HepG2 (cell line): ENCODE data around the gene PPP1R18. TPM values are rescaled to one million over a fixed set of nuclear protein-coding genes. Genes with fewer than 3 reads are reported as not detected.

ENCODE experiments used
- ATAC-seq: fragments of 200-7000 bp; cut with Tn5 transposase; 3 replicates; pipeline ENCODE4 v1.9.1; 2020; ENCODE audit warnings: mild to moderate bottlenecking, moderate library complexity
- BruUV-seq: library from RNA; stranded (reverse); fragments of 400-500 nt; replicated peaks from 2 replicates; lab custom pipeline; 2021; lab: Mats Ljungman, UMichigan
- CTCF ChIA-PET: fragments of 300-600 bp; formaldehyde crosslinking; extraction: SDS; loops from one replicate; lab custom pipeline; 2021; ENCODE audit warnings: low total read pairs, inconsistent platforms, low intra/inter-chr PET ratio; lab: Yijun Ruan, JAX
- POLR2A ChIA-PET: fragments of 350-600 bp; sonication (Branson Sonifier 250); formaldehyde crosslinking; loops from one replicate; lab custom pipeline; 2020; ENCODE audit warnings: antibody characterized with exemption, inconsistent platforms; lab: Yijun Ruan, JAX
- DNase-seq: peaks from one replicate; pipeline ENCODE4 v3.0.0-alpha.2; 2015; ENCODE audit warnings: low spot score
- FAIRE-seq: peaks from 3 replicates; lab custom pipeline; 2011; peaks lifted over from hg19 to GRCh38; lab: Jason Lieb, UNC
- H2AFZ ChIP-seq: one replicate; pipeline ENCODE4 v1.6.1; 2011; ENCODE audit warnings: low read length, inconsistent platforms
- H3K27ac ChIP-seq: fragments of 300-600 bp; 3 replicates; pipeline ENCODE4 v1.8.0; 2011; ENCODE audit warnings: mixed run types, mild to moderate bottlenecking, mixed read lengths, low read length, inconsistent platforms; ENCODE audit not compliant: insufficient read depth; ENCODE audit errors: extremely low read length
- H3K27me3 ChIP-seq, 2 experiments: fragments of 200-600 bp in 1 of 2; 2 replicates in 1 of 2; 3 replicates in 1 of 2; pipeline versions ENCODE4 v1.6.0 to v1.8.0; 2011; ENCODE audit warnings: low read length in 2 of 2, mild to moderate bottlenecking in 2 of 2, moderate library complexity in 2 of 2, inconsistent platforms in 1 of 2; ENCODE audit not compliant: insufficient read depth in 2 of 2, control insufficient read depth in 1 of 2
- H3K36me3 ChIP-seq, 2 experiments: fragments of 200-600 bp in 1 of 2; replicated peaks in 1 of 2; 2 replicates in 1 of 2; 3 replicates in 1 of 2; pipeline versions ENCODE4 v1.5.1 to v1.8.0; 2011; ENCODE audit warnings: low read length in 2 of 2, inconsistent platforms in 1 of 2; ENCODE audit not compliant: insufficient read depth in 2 of 2, control insufficient read depth in 1 of 2
- H3K4me1 ChIP-seq: 2 replicates; pipeline ENCODE4 v1.5.1; 2012; ENCODE audit warnings: low read length, inconsistent platforms; ENCODE audit not compliant: insufficient read depth
- H3K4me2 ChIP-seq: 2 replicates; pipeline ENCODE4 v1.6.0; 2011; ENCODE audit warnings: low read depth, low read length, inconsistent platforms
- H3K4me3 ChIP-seq, 3 experiments: fragments of 200-600 bp in 1 of 3; sonication (generic), shearing (Covaris generic) in 1 of 3; replicated peaks in 1 of 3; 2 replicates each; pipeline ENCODE4 v1.5.1; 2011 to 2016; ENCODE audit warnings: low read length in 3 of 3, inconsistent platforms in 2 of 3, low read depth in 2 of 3, mild to moderate bottlenecking in 2 of 3, control low read depth in 1 of 3, mixed read lengths in 1 of 3; ENCODE audit not compliant: insufficient read depth in 1 of 3
- H3K79me2 ChIP-seq: one replicate; pipeline ENCODE4 v1.6.1; 2011; ENCODE audit warnings: low read length, inconsistent platforms; ENCODE audit not compliant: insufficient read depth
- H3K9ac ChIP-seq: 2 replicates; pipeline ENCODE4 v1.6.0; 2011; ENCODE audit warnings: mild to moderate bottlenecking, low read depth, low read length, inconsistent platforms; ENCODE audit not compliant: insufficient read depth
- H3K9me3 ChIP-seq: 2 replicates; pipeline ENCODE4 v1.5.1; 2012; ENCODE audit warnings: mild to moderate bottlenecking, low read length
- H4K20me1 ChIP-seq: 2 replicates; pipeline ENCODE4 v1.6.0; 2011; ENCODE audit warnings: inconsistent platforms, mild to moderate bottlenecking, low read length, moderate library complexity; ENCODE audit not compliant: insufficient read depth
- BRD4 ChIP-seq: sonication (generic); formaldehyde crosslinking; IDR thresholded peaks from 2 replicates; pipeline ENCODE4 v1.4.0; 2020; ENCODE audit warnings: missing genetic modification reagents
- BRF2 ChIP-seq: sonication (generic); formaldehyde crosslinking; IDR thresholded peaks from 2 replicates; pipeline ENCODE4 v1.8.1; 2022; ENCODE audit warnings: mild to moderate bottlenecking, missing genetic modification reagents
- CSRNP2 ChIP-seq: sonication (generic); formaldehyde crosslinking; conservative IDR thresholded peaks from 2 replicates; pipeline ENCODE4 v1.8.0; 2022; ENCODE audit warnings: low read depth, missing genetic modification reagents
- HBP1 ChIP-seq: IDR thresholded peaks from 2 replicates; pipeline ENCODE4 v1.6.1; 2016; ENCODE audit warnings: low read depth, control low read depth
- HOXA3 ChIP-seq: sonication (generic); formaldehyde crosslinking; IDR thresholded peaks from 2 replicates; pipeline ENCODE4 v1.5.0; 2020; ENCODE audit warnings: missing genetic modification reagents
- KAT7 ChIP-seq: IDR thresholded peaks from 2 replicates; pipeline ENCODE4 v1.6.1; 2018; ENCODE audit warnings: borderline replicate concordance, missing compliant biosample characterization
- MTERF4 ChIP-seq: sonication (generic); formaldehyde crosslinking; IDR thresholded peaks from 2 replicates; pipeline ENCODE4 v1.8.0; 2023; ENCODE audit warnings: mild to moderate bottlenecking, missing genetic modification reagents
- PLRG1 ChIP-seq: fragments of 450-650 bp; conservative IDR thresholded peaks from 2 replicates; pipeline ENCODE4 v1.6.1; 2016
- RBFOX2 ChIP-seq: fragments of 200-400 bp; formaldehyde crosslinking; IDR thresholded peaks from 2 replicates; pipeline ENCODE4 v1.6.1; 2017; ENCODE audit warnings: low read depth, mild to moderate bottlenecking, low read length
- RFX5 ChIP-seq: IDR thresholded peaks from 2 replicates; pipeline ENCODE4 v1.6.1; 2011; ENCODE audit warnings: low read depth, low read length, improper control_type of control experiment
- THAP9 ChIP-seq: sonication (generic); formaldehyde crosslinking; IDR thresholded peaks from 2 replicates; pipeline ENCODE4; 2020; ENCODE audit warnings: missing genetic modification reagents, mild to moderate bottlenecking, borderline replicate concordance
- U2AF2 ChIP-seq: fragments of 200-400 bp; formaldehyde crosslinking; IDR thresholded peaks from 2 replicates; pipeline ENCODE4 v1.6.1; 2017; ENCODE audit warnings: low read depth, mild to moderate bottlenecking, low read length
- ZNF10 ChIP-seq: sonication (generic); formaldehyde crosslinking; IDR thresholded peaks from 2 replicates; pipeline ENCODE4 v1.4.0; 2020; ENCODE audit warnings: mild to moderate bottlenecking, low read depth, missing genetic modification reagents, borderline replicate concordance
- ZNF446 ChIP-seq: sonication (generic); formaldehyde crosslinking; IDR thresholded peaks from 2 replicates; pipeline ENCODE4 v1.5.0; 2020; ENCODE audit warnings: mild to moderate bottlenecking, missing genetic modification reagents
- ZNF792 ChIP-seq: IDR thresholded peaks from 2 replicates; pipeline ENCODE4 v1.6.1; 2016
- whole genome bisulfite sequencing: methylation state at CpG from one replicate; pipeline ENCODE4 v1.1.6; 2017; ENCODE audit warnings: low lambda C conversion rate; 5-methylcytosine and 5-hydroxymethylcytosine counted together
- in situ Hi-C: cut with HindIII; loops from 2 replicates; pipeline ENCODE4 v1.10.0; 2017; ENCODE audit warnings: low pct_unique_long_range_greater_than_20kb; ENCODE audit not compliant: extremely low pct_ligation_motif_present
- intact Hi-C: fragments of 100-400 bp; cut with micrococcal nuclease; formaldehyde crosslinking; loops from one replicate; pipeline ENCODE4 v1.10.0; 2022; ENCODE audit not compliant: unreplicated experiment
- polyA plus RNA-seq, 8 experiments: library from polyadenylated mRNA; depleted of rRNA in 3 of 8; stranded (reverse) in 7 of 8; unstranded in 1 of 8; fragments of >200 nt; fragmentation: Illumina TruSeq in 4 of 8; extraction: Trizol in 4 of 8; gene quantifications; 2 replicates each; pipeline versions ENCODE4 v1.2.1 to v1.2.3, GENCODE V29; 2011 to 2016; ENCODE audit warnings: low read depth in 4 of 8, missing spikeins in 1 of 8, mixed read lengths in 1 of 8; ENCODE audit not compliant: insufficient read depth in 1 of 8
- total RNA-seq, 5 experiments: library from RNA; depleted of rRNA; stranded (reverse); fragments of >200 nt; fragmentation: Illumina TruSeq; extraction: Trizol; gene quantifications; 2 replicates each; pipeline ENCODE4 v1.2.3, GENCODE V29; 2016; ENCODE audit warnings: low read depth in 1 of 5
- TF ChIP-seq, protein P1 (sequence below): sonication (generic); formaldehyde crosslinking; IDR thresholded peaks from 2 replicates; pipeline ENCODE4 v1.8.1; 2023; ENCODE audit warnings: mild to moderate bottlenecking, missing genetic modification reagents, borderline replicate concordance

Gene PPP1R18
- total and polyA plus RNA-seq, 2 of the 13 experiments (the other 11 are each of a cell fraction or from before 2014, with no cell fraction given), result 4.9 to 9.2 TPM

DNA sequence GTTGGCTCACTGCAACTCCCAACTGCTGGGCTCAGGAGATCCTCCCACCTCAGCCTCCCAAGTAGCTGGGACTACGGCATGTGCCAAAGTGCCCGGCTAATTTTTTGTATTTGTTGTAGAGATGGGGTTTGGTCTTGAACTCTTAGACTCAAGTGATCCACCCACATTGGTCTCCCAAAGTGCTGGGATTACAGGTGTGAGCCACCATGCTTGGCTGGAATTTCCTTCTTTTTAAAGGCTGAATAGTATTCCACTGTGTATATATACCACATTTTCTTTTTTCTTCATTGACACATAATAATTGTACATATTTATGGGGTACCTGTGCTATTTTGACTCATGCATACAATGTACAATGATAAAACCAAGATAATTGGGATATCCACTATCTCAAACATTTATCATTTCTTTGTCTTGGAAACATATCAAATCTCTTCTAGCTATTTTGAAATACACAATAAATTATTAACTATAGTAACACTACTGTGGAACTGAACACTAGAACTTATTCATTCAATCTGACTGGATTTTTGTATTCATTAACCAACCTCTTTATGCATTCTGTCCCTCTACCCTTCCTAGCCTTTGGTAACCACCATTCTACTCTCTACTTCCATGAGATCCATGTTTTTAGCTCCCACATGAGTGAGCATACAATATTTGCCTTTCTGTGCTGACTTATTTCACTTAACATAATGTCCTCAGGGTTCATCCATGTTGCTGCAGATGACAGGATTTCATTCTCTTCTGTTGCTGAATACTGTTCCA, 22.8 kb upstream of the PPP1R18 start:
- Histone ChIP-seq H3K79me2 (no peaks in the 10 kb centered on the region), H3K36me3 (peaks cover 25 to 73% of the 10 kb centered on the region in 2 experiments), H3K9ac (no peak overlapping the region), H3K27ac (no peak overlapping the region), H2AFZ (no peak overlapping the region), H3K27me3 (no peaks in the 10 kb centered on the region), H3K4me3 (no peak overlapping the region), H3K4me1 (peaks cover 7% of the 10 kb centered on the region; the same call in 1 of the 2 replicates), H3K4me2 (no peak overlapping the region), H4K20me1 (no peaks in the 10 kb centered on the region), H3K9me3 (no peaks in the 10 kb centered on the region)
- in situ Hi-C loops (no loop called here), intact Hi-C loops (no loop called here)
- DNase-seq, result no peak
- WGBS, result 100% methylated on average over 2 of the region's 2 CpGs
- no peak for ATAC-seq
- BruUV-seq, result no TSS peak
- CTCF ChIA-PET, result no interaction called here
- FAIRE-seq, result no peak
- POLR2A ChIA-PET, result interaction anchor here (1.1 kb wide), 1 partner anchor 18 kb away, joined by 3 read pairs; the partner anchor contains the start of gene NRM
- no peak for TF ChIP-seq RFX5
- TF ChIP-seq ZNF446 (CRISPR knock-in tag), result no peak
- TF ChIP-seq KAT7, result no peak
- no peak for TF ChIP-seq PLRG1
- TF ChIP-seq MTERF4 (CRISPR knock-in tag), result no peak
- no peak for TF ChIP-seq ZNF10 (CRISPR knock-in tag)
- no peak for TF ChIP-seq U2AF2
- no peak for TF ChIP-seq BRD4 (CRISPR knock-in tag)
- TF ChIP-seq THAP9 (CRISPR knock-in tag), result no peak
- no peak for TF ChIP-seq BRF2 (CRISPR knock-in tag)
- no peak for TF ChIP-seq ZNF792
- no peak for TF ChIP-seq CSRNP2 (CRISPR knock-in tag)
- no peak for TF ChIP-seq RBFOX2
- no peak for TF ChIP-seq HBP1
- TF ChIP-seq, protein P1, sequence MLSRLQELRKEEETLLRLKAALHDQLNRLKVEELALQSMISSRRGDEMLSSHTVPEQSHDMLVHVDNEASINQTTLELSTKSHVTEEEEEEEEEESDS (CRISPR knock-in tag), result no peak
- no peak for TF ChIP-seq HOXA3 (CRISPR knock-in tag)
